Uterus (tissue), 2 donors: ENCODE measurements around the gene FKTN.

Experiments
- CTCF ChIP-seq, 4 experiments: fragments of 200-600 bp in 2 of 4; fragments of 450-650 bp in 2 of 4; sonication (generic) in 2 of 4; IDR thresholded peaks; one replicate each; pipeline ENCODE4 v1.5.1; 2016 to 2019; ENCODE audit warnings: antibody characterized with exemption in 4 of 4, mild to moderate bottlenecking in 2 of 4, moderate library complexity in 1 of 4
- POLR2A ChIP-seq, 2 donors: fragments of 450-650 bp; IDR thresholded peaks; one replicate each; pipeline ENCODE4 v1.6.1; 2016; ENCODE audit warnings: antibody characterized with exemption in 2 of 2, mild to moderate bottlenecking in 1 of 2, moderate library complexity in 1 of 2

DNA sequence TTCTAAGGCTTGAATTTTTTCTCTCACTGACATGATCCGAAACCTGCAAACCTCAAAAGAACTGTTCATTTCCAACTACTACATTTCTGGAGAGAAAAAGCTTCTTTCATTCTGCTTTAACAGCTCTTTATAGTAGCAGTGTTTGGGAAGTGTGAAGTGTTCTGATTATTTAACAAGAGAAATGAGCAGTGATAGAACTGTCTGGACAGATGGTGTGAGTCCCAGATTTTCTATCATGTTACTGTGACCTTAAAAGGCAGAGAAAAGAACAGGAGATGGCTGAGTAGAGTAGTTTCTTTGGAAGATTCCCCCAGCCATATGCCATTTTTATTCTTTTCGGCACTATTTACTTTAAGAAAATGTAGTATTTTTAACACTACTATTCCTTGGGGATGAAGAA, 63.1 kb downstream of the FKTN start:
- TF ChIP-seq CTCF (IDR thresholded peaks at IDR 0.05) (no peak), POLR2A (IDR thresholded peaks at IDR 0.05) (no peak)
